ENCODE data around the gene MGAT2.
"Not testable (repeated sequence)": the region's sequence is repeated elsewhere in the genome, so short reads cannot be mapped to it uniquely, and the experiment has no call there.

MGAT2 gene

DNA sequence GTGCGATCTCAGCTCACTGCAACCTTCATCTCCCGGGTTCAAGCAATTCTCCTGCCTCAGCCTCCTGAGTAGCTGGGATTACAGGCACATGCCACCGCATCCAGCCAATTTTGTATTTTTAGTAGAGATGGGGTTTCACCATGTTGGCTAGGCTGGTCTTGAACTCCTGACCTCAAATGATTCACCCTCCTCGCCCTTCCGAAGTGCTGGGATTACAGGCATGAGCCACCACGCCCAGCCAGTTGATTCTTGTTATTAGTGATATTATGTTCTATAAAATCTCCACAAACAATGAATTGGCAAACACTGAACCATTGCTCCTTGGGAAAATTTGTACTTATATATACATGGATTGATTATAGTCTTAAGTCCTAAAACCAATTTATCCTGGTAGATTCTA is 36.9 kb downstream of the MGAT2 start:
- DNase-seq (ENCODE audit: low spot score), result not testable (repeated sequence)

DNA sequence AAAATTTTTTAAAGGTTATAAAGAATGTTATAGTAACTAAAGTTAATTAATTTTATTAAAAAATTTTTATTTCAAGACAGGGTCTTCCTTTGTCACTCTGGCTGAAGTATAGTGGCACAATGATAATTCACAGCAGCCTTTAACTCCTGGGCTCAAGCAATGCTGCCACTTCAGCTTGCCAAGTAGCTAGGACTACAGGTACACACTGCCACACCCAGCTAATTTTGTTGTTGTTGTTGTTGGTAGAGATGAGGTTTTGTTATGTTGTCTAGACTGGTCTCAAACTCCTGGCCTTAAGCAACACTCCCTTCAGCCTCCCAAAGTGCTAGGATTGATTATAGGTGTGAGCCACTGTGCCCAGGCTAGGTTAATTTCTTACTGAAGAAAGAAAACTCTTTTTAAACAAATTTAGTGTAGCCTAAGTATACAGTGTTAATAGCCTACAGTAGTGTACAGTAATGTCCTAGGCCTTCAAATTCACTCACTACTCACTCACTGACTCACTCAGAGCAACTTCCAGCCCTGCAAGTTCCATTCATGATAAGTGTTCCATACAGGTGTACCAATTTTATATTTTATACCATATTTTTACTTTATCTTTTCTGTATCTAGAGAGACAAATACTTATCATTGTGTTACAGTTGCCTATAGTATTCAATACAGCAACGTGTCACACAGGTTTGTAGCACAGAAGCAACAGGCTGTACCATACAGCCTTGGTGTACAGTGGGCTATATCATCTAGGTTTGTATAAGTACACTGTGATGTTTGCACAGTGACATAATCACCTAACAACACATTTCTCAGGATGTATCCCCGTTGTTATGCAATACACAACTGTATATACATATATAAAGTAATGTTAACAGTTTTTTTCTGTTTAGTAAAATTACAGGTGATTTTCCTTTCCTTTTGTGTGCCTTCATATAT is 39.2 kb downstream of the MGAT2 start:
- no peak for DNase-seq (ENCODE audit: low spot score)

DNA sequence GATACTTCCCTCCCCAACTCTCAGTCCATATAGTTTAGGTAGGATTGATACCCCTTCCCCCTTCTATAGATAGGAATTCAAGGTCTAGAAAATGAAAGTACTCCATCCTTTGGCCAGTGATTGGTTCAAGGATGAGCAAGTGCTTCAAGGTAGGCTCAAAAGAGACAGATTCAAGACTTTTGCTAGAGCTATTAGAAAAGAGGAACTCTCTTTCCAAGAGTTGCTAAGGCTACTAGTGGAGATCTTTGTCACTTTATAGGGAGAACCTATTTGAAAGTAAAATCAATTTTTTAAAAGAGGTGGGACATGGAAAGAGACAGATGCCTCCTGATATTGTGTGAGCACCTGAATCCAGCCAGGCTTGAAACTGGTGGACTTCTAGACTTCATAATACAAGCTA is 49.9 kb downstream of the MGAT2 start:
- no peak for DNase-seq (ENCODE audit: low spot score)
